ENCODE data around the gene IQCF2.

- TF ChIP-seq CEBPZ (IDR thresholded peaks at IDR 0.05; ENCODE audit: low read length) (no peak), CHD4 (IDR thresholded peaks at IDR 0.05; ENCODE audit: borderline replicate concordance, low read length) (no peak), ZNF577 (CRISPR knock-in tag; IDR thresholded peaks at IDR 0.05; ENCODE audit: borderline replicate concordance, low read depth) (no peak), ZNF350 (CRISPR knock-in tag; IDR thresholded peaks at IDR 0.05; ENCODE audit: borderline replicate concordance, low read depth) (no peak), SMAD1 (CRISPR knock-in tag; IDR thresholded peaks at IDR 0.05; ENCODE audit: borderline replicate concordance, low read depth) (no peak), MAX (IDR thresholded peaks at IDR 0.05) (no peak), CTCF (CRISPR knock-in tag; IDR thresholded peaks at IDR 0.05) (no peak), EZH2 (conservative IDR thresholded peaks at IDR 0.05; ENCODE audit: low read depth, low read length) (no peak), PHF5A (CRISPR knock-in tag; IDR thresholded peaks at IDR 0.05; ENCODE audit: low read depth, unreplicated experiment) (no peak), SP1 (IDR thresholded peaks at IDR 0.05) (no peak), SP1 (CRISPR knock-in tag; IDR thresholded peaks at IDR 0.05) (no peak), SMC3 (IDR thresholded peaks at IDR 0.05; ENCODE audit: low read length) (no peak), POLR2A (IDR thresholded peaks at IDR 0.05; ENCODE audit: insufficient read depth in 1 of 2, low read depth in 2 of 2, low read length in 2 of 2) (no peak)
Observed at GRCh38 chr3:51816723-51817122, 44.7 kb upstream of the IQCF2 start.

Measured in HepG2 (cell line).